Activated CD4-positive, alpha-beta T cell treated with anti-CD3 and anti-CD28 coated beads, Interleukin-2, amount 50 U/mL, for 24 hours (primary cell): ENCODE data around the gene SPNS3.

Experiments
- DNase-seq, 2 donors: peaks; one replicate each; pipeline ENCODE4 v3.0.0-alpha.2; 2020; ENCODE audit warnings: low read depth in 1 of 2, low spot score in 1 of 2

Gene SPNS3

GRCh38 chr17:4465786-4466185 lies 32.0 kb downstream of the SPNS3 start:
- DNase-seq, result no peak

GRCh38 chr17:4467287-4467686 lies 33.5 kb downstream of the SPNS3 start:
- DNase-seq, result no peak

DNA sequence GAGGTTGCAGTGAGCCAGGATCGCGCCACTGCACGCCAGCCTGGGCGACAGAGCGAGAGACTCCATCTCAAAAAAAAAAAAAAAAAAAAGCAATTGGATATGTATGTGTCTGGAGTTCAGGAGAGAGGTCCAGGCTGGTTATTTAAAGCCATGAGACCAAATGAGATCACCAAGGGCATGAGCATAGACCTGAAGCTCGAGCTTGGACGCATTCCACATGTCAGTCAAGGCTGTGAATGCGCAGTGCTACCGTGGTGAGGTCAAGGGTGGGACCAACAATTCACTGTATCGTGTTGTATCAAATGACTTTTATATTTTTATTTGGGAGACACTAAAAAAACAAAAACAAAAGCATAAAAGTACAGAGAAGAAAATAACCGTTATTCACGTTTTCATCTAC lies 35.8 kb downstream of the SPNS3 start:
- no peak for DNase-seq

DNA sequence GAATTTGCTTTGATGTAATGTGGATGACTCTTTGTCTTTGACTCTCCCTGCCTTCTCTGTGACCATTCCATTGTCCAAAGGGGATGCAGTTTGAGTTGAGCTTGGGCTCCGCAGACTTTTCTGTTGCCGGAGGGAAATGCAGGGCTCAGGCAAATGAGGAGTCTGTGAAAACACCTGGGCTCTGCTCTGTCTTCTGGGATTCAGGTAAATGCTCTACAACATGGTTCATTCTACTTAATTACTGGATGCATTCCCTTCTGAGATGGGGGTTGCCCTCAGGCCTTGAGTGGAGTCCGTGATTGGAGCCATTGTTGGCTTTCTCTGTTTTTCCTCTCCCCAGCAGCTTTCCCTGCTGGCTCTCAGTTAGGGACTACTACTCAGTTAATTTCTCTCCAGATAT lies 38.5 kb downstream of the SPNS3 start:
- DNase-seq, result no peak

DNA sequence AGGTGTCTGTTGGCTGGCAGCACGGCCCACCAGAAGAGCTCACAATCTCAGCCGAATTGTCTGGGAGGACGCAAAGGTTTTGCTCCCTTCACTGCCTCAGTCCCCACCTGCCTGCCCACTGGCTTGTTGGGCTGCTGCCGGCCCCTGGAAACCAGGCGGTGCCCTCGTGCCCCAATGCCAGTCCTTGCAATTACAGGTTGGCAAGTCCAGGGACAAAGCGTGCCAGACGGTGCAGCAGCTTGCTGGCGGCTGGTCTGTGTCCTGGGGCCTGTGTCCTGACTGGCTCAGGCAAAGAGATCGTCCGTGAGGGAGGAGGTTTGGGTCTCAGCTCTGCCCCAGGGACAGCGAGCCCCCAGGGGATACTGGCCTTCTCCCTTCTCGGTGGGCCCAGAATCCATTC lies 40.4 kb downstream of the SPNS3 start:
- no peak for DNase-seq

DNA sequence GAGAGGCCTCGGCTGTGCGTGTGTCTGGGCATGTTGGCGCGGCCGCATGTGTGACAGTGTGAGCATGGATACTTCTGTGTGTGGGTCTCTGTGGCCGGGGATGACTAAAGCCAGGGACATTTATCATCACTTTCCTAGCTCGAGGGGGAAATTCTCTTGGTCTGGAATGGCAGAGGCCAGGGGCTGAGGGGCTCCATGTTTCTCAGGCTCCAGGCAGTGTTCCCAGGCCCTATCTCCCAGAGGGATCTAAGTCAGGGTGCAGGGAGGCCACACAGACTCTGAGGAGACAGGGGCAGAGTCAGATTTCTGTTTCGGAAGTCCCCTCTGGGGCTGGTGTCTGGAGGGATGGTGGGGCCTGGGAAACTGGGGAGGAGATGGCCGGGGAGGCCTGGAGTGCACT lies 41.3 kb downstream of the SPNS3 start:
- DNase-seq, result no peak

GRCh38 chr17:4475463-4475862 lies 41.7 kb downstream of the SPNS3 start:
- DNase-seq, result no peak

GRCh38 chr17:4476017-4476416 lies 42.3 kb downstream of the SPNS3 start:
- no peak for DNase-seq

DNA sequence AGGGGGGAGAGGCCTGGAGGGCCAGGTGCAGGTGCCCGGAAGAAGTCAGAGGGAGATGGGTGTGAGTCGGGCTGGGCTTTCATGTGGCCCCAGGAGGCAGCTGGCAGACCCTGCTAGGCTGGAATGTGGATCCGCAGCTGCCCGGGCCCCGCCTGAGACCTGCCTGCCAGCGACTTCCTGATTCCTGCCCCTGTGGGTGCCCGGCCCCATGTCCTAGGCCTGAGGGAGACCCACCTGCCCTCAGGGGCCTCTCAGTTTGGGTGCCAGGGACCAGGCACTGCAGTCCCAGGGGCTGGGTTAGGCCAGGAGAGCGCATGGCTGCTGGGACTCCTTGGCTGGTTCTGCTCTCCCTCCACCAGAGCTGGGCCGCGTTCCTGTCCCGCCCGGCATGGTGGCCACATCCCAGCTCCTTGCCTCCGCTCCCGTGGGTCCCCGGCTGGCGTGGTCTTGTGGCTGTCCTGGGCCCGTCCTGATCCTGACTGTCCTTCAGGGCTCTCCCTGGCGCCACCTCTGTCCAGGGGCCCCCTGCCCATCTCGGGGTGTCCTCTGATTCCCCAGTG lies 42.9 kb downstream of the SPNS3 start:
- no peak for DNase-seq

- no peak for DNase-seq
Observed at GRCh38 chr17:4477255-4477791, 43.6 kb downstream of the SPNS3 start.

DNA sequence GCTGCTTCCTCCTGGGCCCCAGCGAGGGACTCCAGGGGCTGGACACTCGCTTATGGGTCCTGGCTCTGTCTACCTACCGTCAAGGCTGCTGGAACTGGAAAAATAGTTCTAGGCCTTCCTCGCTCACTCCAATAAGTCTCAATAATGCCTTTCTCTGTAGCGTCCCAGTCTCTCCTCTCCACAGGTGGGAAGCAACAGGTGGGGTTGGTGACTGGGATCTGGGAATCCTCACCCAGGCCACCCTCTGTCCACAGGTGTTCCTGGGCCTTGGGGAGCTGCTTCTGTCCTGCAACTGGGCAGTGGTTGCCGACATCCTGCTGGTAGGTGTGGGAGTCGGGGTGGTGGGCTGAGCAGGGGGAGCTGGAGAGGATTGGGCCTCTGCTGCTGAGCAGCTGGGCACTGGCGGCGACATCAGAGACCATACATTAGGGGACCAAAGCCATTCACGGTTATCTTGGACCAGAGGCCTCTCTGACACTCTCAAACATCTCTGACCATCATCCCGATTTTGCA lies 44.6 kb downstream of the SPNS3 start:
- no peak for DNase-seq

DNA sequence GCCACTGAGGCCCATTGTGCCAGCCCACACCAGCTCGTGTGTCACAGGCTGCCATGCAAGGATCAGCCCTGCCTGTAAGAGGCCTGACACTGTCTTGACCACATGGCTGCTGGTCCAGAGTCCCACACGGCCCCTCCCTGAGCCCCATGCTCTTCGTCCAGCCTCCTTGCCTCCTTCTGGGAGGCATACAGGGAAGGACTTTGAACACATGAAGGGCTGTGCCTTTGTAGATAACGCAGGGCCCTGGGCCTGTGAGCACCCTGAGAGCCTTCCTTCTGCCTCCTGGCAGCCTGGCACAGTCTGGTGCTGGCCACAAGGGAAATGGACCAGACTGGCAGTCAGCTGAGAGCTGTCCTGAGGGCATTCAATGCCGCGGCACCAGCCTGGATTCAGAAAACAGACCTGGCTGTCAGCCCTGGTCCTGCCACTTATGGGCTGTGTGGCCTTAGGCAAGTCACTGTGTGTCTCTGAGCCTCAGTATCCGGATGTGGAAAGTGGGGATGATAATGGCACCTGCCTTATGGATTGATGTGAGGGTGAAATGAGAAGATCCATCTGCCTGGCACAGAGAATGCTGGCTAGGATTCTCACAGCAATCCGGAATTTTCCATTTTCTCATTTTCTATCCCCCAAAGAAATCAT lies 45.7 kb downstream of the SPNS3 start:
- no peak for DNase-seq

DNA sequence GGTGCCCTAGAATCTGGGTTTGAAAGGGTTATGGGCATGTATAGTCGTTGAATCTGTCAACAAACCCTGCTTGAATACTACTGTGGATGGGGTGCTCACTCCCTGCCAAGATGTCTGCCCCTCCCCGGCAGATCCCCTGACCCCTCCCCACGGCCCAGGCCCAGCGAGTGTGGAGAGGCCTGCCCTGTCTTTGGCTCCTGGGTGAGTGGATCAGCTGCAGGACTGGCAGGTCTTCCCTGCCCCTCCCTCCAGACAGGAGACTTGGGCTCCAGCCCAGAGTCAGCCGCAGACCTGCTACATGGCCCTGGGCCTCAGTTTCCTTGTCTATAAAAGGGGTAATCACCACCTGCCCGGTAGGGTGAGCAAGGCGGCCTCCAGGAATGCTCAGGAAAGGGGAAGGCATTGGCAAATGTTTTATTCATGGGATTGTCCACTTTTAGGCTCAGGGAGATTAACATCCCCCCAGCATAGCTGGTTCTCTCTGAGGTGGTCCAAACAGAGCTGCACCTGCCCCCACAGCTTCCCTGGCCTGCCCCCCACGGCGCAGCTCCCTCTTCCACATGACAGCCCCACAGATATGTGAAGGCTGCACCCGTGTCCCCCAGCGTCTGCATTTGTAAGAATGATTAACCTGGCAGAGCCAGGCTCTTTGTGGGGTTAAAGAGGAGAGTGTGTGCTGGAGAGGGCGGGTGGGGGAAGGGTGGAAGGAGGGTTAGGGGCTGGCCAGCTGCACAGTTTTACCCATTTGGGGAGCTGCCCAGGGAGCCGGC lies 46.4 kb downstream of the SPNS3 start:
- no peak for DNase-seq

DNA sequence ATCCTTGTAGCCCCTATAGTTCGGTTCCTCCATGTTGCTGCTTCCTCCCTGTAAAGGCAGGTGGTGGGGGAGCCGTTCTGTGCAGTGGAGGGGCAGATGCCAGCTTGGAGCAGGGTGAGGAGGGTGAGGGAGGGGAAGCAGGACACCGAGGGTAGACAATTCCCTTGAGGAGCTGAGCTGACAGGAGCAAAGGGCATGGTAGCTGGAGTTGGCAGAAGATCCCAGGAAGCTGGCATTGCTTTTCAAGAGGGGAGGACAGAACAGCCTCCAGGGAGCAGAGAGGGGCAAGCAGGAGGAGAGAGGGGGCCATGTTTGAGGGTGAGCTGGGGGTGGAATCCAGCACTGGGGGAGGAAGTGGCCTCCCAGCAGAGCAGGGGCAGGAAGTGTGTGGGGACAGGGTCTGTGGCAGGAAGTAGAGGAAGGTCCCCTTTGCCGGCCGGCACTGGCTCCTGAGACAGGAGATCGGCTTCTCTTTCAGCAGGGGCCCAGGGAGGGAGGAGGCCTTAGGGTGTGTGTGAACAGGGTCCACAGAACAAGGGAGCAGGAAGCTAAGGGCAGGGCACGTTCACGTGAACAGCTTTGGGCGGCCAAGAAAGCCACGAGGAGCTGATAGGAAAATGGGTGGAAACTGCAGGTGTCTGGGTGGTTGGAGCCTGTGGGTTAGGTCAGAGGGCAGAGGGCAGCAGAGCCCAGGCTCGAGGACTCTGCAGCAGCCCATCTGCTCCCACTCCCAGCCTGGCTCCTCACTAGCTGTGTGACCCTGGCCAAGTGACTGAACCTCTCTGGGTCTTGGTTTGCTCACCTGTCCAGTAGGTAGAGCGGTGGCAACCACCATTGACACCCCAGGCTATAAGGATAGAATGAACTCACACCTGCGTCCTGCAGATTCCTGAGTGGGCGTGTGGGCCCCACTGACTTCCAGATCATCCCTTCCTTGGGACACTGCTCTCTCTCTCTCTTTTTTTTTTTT lies 47.5 kb downstream of the SPNS3 start:
- peak in 1 of 2 donors; percentile 26 for DNase-seq

DNA sequence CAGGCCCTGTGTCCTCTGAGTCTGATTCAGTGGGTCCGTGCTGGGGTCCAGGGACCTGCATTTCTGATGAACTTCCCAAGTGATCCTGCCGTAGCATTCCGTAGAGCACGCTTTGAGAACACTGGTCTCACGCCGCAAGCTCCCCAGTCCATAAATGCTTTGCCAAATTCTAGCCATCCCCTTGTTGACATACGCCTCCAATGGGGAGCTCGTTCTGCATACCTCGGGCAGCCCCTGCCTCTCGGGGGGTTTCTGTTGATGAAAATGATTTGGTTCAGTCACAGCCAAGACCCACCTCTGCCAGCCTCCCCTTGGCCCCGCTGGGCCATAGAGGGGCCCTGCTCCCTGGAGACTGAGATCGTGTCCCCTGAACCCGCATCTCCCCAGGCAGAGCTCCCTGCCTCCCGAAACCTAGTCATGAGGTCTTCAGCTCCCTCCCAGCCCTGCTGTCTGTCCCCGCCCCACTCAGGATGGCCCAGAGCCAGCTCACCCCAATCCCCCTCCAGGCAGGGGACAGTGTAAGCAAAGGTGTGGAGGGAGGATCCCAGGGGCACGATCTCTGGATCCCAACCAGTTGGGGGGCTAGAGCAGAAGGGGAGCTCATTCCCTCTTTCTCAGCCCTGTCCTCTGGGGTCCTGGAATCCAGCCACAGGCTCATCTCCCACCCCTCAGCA lies 48.7 kb downstream of the SPNS3 start:
- DNase-seq, result no peak

DNA sequence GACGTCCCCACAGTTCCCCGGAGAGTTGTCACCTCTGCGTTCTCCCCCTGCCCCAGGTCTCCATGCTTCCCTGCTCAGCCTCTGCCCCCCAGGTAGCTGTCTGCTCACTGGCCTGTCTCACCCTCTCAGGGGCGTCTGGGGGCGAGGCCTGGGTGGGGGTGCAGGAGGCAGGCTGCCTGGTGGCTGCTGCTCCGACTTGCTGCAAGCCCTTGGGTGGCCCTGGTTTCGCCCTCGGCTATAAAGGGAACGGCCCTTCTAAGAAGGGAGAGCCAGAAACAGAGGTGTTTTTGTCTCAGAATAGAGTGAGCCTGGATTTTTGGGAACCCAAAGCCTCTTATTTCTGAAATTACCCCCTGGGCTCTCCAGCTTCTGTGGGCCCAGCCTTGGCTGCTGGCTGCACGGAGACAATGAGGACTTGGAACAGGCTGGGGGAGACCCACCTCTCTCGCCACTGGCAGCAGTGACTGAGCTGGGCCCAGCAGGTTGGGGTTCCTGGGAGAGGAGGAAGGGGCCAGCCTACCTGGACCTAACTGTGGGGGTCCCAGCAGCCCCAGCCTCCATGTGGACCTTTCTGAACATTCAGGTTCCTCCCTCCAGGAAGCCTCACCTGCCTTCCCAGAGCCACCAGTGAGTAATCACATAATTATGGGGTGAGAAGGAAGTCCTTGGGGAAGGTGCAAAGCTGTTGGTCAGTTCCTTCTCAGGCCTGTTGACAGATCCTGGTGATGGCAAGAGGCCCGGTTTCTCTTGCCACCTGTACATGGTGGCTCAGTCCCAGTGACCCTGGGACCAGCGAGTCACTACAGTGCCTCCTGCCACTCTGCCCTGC lies 49.5 kb downstream of the SPNS3 start:
- DNase-seq, result no peak

- DNase-seq, result peak in 1 of 2 donors; percentile 43
Observed at GRCh38 chr17:4485676-4486646, 52.2 kb downstream of the SPNS3 start.

DNA sequence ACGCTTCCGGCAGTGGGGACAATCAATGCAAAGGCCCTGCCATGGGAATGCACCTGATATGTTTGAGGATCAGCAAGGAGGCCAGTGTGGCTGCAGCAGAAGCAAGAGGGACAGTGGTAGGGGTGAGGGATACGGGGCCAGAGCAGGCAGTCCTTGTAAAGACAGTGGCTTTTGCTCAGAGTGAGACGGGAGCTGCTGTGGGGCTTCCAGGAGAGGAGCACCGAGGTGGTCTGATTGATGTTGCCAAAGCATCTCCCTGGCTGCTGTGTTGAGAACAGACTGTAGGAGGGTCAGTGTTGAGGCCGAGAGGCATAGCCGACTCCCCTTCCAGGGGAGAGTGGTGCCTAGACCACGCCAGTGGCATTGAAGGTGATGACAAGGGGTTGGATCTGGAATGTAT lies 53.6 kb downstream of the SPNS3 start:
- DNase-seq, result no peak
